Neutrophil (primary cell): ENCODE results near the gene SYNPO2.

Experiments
- H3K27ac ChIP-seq: fragments of 200-600 bp; sonication (generic); 2 replicates; pipeline ENCODE4 v1.5.1; 2016; ENCODE audit warnings: mild to moderate bottlenecking, moderate library complexity
- H3K27me3 ChIP-seq: fragments of 200-600 bp; sonication (generic); 2 replicates; pipeline ENCODE4 v1.6.0; 2016; ENCODE audit warnings: mild to moderate bottlenecking
- H3K36me3 ChIP-seq: fragments of 200-600 bp; sonication (generic); 2 replicates; pipeline ENCODE4 v1.5.1; 2017
- H3K4me1 ChIP-seq, 2 experiments: fragments of 200-600 bp in 1 of 2; sonication (generic) in 1 of 2; 1 replicate in 1 of 2; 2 replicates in 1 of 2; pipeline versions ENCODE4 v1.5.1 to v1.6.1; 2013 to 2016; ENCODE audit warnings: low read depth in 1 of 2, low read length in 1 of 2, mild to moderate bottlenecking in 1 of 2, moderate library complexity in 1 of 2; ENCODE audit not compliant: control insufficient read depth in 1 of 2, insufficient read depth in 1 of 2
- H3K4me3 ChIP-seq, 2 experiments: fragments of 200-600 bp in 1 of 2; sonication (generic) in 1 of 2; 1 replicate in 1 of 2; 2 replicates in 1 of 2; pipeline ENCODE4 v1.5.1; 2013 to 2016; ENCODE audit warnings: low read depth in 1 of 2, low read length in 1 of 2, mild to moderate bottlenecking in 1 of 2, moderate library complexity in 1 of 2
- H3K9me3 ChIP-seq: fragments of 200-600 bp; sonication (generic); 2 replicates; pipeline ENCODE4 v1.5.1; 2016
- TF ChIP-seq, protein P1 (sequence below): fragments of 200-600 bp; sonication (generic); IDR thresholded peaks from 2 replicates; pipeline ENCODE4 v1.5.1; 2016; ENCODE audit warnings: antibody characterized with exemption

SYNPO2 gene

DNA sequence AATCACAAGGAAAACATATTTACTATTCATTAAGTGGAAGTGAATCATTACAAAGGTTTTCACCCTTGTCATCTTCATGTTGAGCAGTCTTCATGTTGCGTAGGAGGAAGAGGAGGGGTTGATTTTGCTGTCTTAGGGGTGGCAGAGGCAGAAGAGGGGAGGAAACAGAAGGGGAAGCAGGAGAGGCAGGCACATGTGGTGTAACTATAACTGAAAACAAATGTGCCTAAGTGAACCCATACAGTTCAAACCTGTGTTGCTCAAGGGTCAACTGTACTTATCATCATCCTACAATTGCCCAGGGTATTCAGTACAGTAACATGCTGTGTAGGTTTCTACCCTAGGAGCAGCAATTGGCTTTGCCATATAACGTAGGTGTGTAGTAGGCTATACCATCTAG is 47.2 kb downstream of the SYNPO2 start:
- Histone ChIP-seq H3K4me1 (peaks cover 9 to 15% of the 10 kb centered on the region in 2 experiments), H3K9me3 (no peaks in the 10 kb centered on the region), H3K27ac (peak overlapping the region; percentile 42), H3K36me3 (no peaks in the 10 kb centered on the region), H3K4me3 (no peak overlapping the region), H3K27me3 (no peaks in the 10 kb centered on the region)
- TF ChIP-seq, protein P1, sequence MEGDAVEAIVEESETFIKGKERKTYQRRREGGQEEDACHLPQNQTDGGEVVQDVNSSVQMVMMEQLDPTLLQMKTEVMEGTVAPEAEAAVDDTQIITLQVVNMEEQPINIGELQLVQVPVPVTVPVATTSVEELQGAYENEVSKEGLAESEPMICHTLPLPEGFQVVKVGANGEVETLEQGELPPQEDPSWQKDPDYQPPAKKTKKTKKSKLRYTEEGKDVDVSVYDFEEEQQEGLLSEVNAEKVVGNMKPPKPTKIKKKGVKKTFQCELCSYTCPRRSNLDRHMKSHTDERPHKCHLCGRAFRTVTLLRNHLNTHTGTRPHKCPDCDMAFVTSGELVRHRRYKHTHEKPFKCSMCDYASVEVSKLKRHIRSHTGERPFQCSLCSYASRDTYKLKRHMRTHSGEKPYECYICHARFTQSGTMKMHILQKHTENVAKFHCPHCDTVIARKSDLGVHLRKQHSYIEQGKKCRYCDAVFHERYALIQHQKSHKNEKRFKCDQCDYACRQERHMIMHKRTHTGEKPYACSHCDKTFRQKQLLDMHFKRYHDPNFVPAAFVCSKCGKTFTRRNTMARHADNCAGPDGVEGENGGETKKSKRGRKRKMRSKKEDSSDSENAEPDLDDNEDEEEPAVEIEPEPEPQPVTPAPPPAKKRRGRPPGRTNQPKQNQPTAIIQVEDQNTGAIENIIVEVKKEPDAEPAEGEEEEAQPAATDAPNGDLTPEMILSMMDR = no peak

GRCh38 chr4:118936406-118936805 is 47.8 kb downstream of the SYNPO2 start:
- Histone ChIP-seq H3K9me3 (no peaks in the 10 kb centered on the region), H3K4me3 (no peak overlapping the region), H3K27ac (no peak overlapping the region), H3K4me1 (peaks cover 10 to 20% of the 10 kb centered on the region in 2 experiments), H3K27me3 (no peaks in the 10 kb centered on the region), H3K36me3 (no peaks in the 10 kb centered on the region)
- TF ChIP-seq, protein P1 = no peak

DNA sequence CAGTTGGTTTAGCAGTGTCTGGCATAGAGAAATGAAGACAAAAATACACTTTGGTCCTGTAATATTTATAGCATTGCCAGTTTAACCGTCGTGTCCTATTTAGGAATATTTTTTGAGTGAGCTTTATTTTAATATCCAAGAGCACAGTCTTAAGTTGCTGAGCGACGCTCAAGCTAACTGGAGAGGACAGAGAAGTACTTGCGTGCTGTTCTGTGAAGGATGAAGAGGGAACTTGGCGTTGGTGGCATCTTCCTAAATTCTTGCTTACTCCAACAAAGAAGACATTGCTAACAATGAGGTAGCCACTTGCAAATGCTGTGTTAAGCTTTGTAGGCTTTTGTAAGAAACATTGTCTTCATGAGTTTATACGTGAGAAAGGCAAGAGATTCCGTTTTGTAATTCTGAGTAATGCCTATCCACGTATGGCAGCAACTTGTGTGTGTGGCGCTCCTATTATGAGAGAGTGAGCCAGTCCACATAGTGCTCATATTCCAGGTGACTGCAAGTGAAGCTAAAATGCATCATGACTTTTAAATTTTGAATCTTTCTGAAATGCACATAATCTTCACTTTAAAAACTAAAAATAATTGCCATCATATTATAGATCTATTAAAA is 50.6 kb downstream of the SYNPO2 start:
- H3K27me3 ChIP-seq = no peaks in the 10 kb centered on the region
- peaks cover 24 to 34% of the 10 kb centered on the region in 2 experiments for H3K4me1 ChIP-seq
- no peaks in the 10 kb centered on the region for H3K36me3 ChIP-seq
- H3K27ac ChIP-seq = no peak overlapping the region
- no peaks in the 10 kb centered on the region for H3K9me3 ChIP-seq
- H3K4me3 ChIP-seq = no peak overlapping the region
- TF ChIP-seq, protein P1 = no peak

GRCh38 chr4:118941149-118941548 is 52.5 kb downstream of the SYNPO2 start:
- Histone ChIP-seq H3K9me3 (no peaks in the 10 kb centered on the region), H3K4me3 (no peak overlapping the region), H3K36me3 (no peaks in the 10 kb centered on the region), H3K27me3 (no peaks in the 10 kb centered on the region), H3K4me1 (peaks cover 19 to 25% of the 10 kb centered on the region in 2 experiments), H3K27ac (no peak overlapping the region)
- TF ChIP-seq, protein P1 = no peak

DNA sequence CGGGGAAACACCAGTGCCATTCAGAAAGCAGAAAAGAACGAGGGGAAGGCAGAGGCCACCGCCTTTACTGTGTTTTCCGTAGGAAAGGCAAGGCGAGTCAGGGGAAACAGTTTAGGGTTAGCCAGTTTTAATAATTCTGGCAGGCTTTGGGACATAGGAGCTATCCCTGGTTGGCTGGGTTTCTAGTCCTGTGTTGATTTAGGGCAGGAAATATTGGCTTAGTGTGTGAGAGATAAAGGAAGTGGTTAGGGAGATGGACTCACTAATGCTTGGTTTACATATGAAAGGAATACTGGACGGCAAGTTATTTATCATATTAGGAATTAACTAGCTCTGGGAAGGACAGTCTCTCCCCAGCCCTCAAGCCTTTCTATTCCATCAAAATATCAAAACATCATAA is 53.1 kb downstream of the SYNPO2 start:
- TF ChIP-seq, protein P1 = no peak
- H3K4me3 ChIP-seq = no peak overlapping the region

More for the DNA sequence above, 53.1 kb downstream of the SYNPO2 start:
- Histone ChIP-seq H3K27ac (no peak overlapping the region), H3K36me3 (no peaks in the 10 kb centered on the region), H3K27me3 (no peaks in the 10 kb centered on the region), H3K4me1 (peaks cover 15 to 20% of the 10 kb centered on the region in 2 experiments), H3K9me3 (no peaks in the 10 kb centered on the region)
